ENCODE measurements around the gene MRTO4.

DNA sequence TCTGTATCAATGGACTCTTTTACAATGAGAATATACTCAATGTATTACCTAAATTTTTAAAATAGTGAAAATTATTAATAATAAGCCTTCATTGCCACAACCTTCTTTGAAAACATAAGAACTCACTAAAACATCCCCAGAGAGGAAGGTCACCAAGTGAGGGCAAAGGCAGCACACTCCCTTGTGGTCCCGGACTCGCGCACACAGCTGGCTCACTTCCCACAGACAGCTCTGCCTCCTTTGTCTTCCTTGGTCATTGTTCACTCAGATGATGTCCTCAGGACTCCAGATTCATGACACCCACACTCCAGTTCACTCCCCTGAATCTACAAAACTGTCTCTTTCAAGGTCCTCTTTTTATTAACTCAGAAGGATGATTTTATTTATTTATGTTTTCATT lies 22.4 kb upstream of the MRTO4 start:
- TF ChIP-seq GABPA (IDR thresholded peaks at IDR 0.05 in 1 of 2, conservative IDR thresholded peaks at IDR 0.05 in 1 of 2) = no peak
- TF ChIP-seq TAF1 (conservative IDR thresholded peaks at IDR 0.05) = no peak
- no peak for TF ChIP-seq FOXA1 (IDR thresholded peaks at IDR 0.05)
- TF ChIP-seq, protein P1, sequence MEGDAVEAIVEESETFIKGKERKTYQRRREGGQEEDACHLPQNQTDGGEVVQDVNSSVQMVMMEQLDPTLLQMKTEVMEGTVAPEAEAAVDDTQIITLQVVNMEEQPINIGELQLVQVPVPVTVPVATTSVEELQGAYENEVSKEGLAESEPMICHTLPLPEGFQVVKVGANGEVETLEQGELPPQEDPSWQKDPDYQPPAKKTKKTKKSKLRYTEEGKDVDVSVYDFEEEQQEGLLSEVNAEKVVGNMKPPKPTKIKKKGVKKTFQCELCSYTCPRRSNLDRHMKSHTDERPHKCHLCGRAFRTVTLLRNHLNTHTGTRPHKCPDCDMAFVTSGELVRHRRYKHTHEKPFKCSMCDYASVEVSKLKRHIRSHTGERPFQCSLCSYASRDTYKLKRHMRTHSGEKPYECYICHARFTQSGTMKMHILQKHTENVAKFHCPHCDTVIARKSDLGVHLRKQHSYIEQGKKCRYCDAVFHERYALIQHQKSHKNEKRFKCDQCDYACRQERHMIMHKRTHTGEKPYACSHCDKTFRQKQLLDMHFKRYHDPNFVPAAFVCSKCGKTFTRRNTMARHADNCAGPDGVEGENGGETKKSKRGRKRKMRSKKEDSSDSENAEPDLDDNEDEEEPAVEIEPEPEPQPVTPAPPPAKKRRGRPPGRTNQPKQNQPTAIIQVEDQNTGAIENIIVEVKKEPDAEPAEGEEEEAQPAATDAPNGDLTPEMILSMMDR (IDR thresholded peaks at IDR 0.05; ENCODE audit: low read depth, low read length, missing input control) = no peak
- TF ChIP-seq RXRA (IDR thresholded peaks at IDR 0.05) = no peak
- no peak for TF ChIP-seq YY1 (IDR thresholded peaks at IDR 0.05)
- no peak for TF ChIP-seq FOXA2 (IDR thresholded peaks at IDR 0.05)
- TF ChIP-seq JUND (IDR thresholded peaks at IDR 0.05) = no peak
- TF ChIP-seq, protein P2, sequence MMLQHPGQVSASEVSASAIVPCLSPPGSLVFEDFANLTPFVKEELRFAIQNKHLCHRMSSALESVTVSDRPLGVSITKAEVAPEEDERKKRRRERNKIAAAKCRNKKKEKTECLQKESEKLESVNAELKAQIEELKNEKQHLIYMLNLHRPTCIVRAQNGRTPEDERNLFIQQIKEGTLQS (IDR thresholded peaks at IDR 0.05) = no peak
- TF ChIP-seq, protein P3, sequence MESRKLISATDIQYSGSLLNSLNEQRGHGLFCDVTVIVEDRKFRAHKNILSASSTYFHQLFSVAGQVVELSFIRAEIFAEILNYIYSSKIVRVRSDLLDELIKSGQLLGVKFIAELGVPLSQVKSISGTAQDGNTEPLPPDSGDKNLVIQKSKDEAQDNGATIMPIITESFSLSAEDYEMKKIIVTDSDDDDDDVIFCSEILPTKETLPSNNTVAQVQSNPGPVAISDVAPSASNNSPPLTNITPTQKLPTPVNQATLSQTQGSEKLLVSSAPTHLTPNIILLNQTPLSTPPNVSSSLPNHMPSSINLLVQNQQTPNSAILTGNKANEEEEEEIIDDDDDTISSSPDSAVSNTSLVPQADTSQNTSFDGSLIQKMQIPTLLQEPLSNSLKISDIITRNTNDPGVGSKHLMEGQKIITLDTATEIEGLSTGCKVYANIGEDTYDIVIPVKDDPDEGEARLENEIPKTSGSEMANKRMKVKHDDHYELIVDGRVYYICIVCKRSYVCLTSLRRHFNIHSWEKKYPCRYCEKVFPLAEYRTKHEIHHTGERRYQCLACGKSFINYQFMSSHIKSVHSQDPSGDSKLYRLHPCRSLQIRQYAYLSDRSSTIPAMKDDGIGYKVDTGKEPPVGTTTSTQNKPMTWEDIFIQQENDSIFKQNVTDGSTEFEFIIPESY (IDR thresholded peaks at IDR 0.05) = no peak
- no peak for TF ChIP-seq RAD21 (IDR thresholded peaks at IDR 0.05)
- TF ChIP-seq, protein P4, sequence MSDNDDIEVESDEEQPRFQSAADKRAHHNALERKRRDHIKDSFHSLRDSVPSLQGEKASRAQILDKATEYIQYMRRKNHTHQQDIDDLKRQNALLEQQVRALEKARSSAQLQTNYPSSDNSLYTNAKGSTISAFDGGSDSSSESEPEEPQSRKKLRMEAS (IDR thresholded peaks at IDR 0.05) = no peak
- TF ChIP-seq SP1 (IDR thresholded peaks at IDR 0.05) = no peak
- no peak for TF ChIP-seq EGR1 (IDR thresholded peaks at IDR 0.05; ENCODE audit: low read depth in 2 of 2)
